ENCODE data around the gene SNAPC2.

GRCh38 chr19:7912697-7913564 lies 7.2 kb upstream of the SNAPC2 start:
- TF ChIP-seq CTCF (IDR thresholded peaks at IDR 0.05) (no peak), POLR2A (IDR thresholded peaks at IDR 0.05) (no peak)

All from adrenal gland (tissue), 5 donors.